HepG2 (cell line): Measurements from ENCODE around the gene CASKIN2. TPM values are rescaled to one million over a fixed set of nuclear protein-coding genes. Genes with fewer than 3 reads are reported as not detected.

Experiments
- BCL6 ChIP-seq: IDR thresholded peaks from 2 replicates; pipeline ENCODE4 v1.6.1; 2016; ENCODE audit warnings: missing genetic modification reagents, missing compliant biosample characterization
- DNMT1 ChIP-seq: sonication (generic); formaldehyde crosslinking; IDR thresholded peaks from 2 replicates; pipeline ENCODE4 v1.5.1; 2020; ENCODE audit warnings: mild to moderate bottlenecking, missing genetic modification reagents
- FOXM1 ChIP-seq: sonication (generic); formaldehyde crosslinking; IDR thresholded peaks from 2 replicates; pipeline ENCODE4 v1.5.0; 2020; ENCODE audit warnings: missing genetic modification reagents
- FOXP1 ChIP-seq, 2 experiments: fragments of 450-650 bp in 1 of 2; IDR thresholded peaks; 2 replicates each; pipeline ENCODE4 v1.6.1; 2017 to 2018; ENCODE audit warnings: antibody characterized with exemption in 1 of 2
- HDAC1 ChIP-seq: sonication (generic); formaldehyde crosslinking; IDR thresholded peaks from 2 replicates; pipeline ENCODE4 v1.5.1; 2020; ENCODE audit warnings: mild to moderate bottlenecking, missing genetic modification reagents
- KAT2B ChIP-seq: fragments of 150-350 bp; IDR thresholded peaks from 2 replicates; pipeline ENCODE4 v1.6.1; 2014; ENCODE audit warnings: low read depth, low read length, borderline replicate concordance
- KDM2A ChIP-seq: sonication (generic); formaldehyde crosslinking; IDR thresholded peaks from 2 replicates; pipeline ENCODE4 v1.4.0; 2020; ENCODE audit warnings: low read depth, missing genetic modification reagents, borderline replicate concordance
- MIER2 ChIP-seq: IDR thresholded peaks from 2 replicates; pipeline ENCODE4 v1.6.1; 2016; ENCODE audit warnings: missing biosample characterization, missing genetic modification reagents
- NFIB ChIP-seq: sonication (generic); formaldehyde crosslinking; IDR thresholded peaks from 2 replicates; pipeline ENCODE4 v1.9.0; 2021; ENCODE audit warnings: missing genetic modification reagents, mild to moderate bottlenecking, borderline replicate concordance
- RNF2 ChIP-seq: fragments of 450-650 bp; conservative IDR thresholded peaks from 2 replicates; pipeline ENCODE4 v1.6.1; 2016; ENCODE audit warnings: low read depth
- ZBTB7B ChIP-seq: sonication (generic); formaldehyde crosslinking; IDR thresholded peaks from 2 replicates; pipeline ENCODE4 v1.4.0; 2020; ENCODE audit warnings: missing genetic modification reagents
- ZFX ChIP-seq: sonication (generic); formaldehyde crosslinking; IDR thresholded peaks from 2 replicates; pipeline ENCODE4 v1.4.0; 2020; ENCODE audit warnings: mild to moderate bottlenecking, low read depth, missing genetic modification reagents, moderate library complexity
- ZNF235 ChIP-seq: sonication (generic); formaldehyde crosslinking; IDR thresholded peaks from 2 replicates; pipeline ENCODE4 v1.8.1; 2023; ENCODE audit warnings: mild to moderate bottlenecking, missing genetic modification reagents, borderline replicate concordance
- ZNF598 ChIP-seq: sonication (generic); formaldehyde crosslinking; IDR thresholded peaks from 2 replicates; pipeline ENCODE4 v1.5.1; 2020; ENCODE audit warnings: mild to moderate bottlenecking, missing genetic modification reagents, borderline replicate concordance
- ZNF7 ChIP-seq: IDR thresholded peaks from 2 replicates; pipeline ENCODE4 v1.6.1; 2016; ENCODE audit warnings: missing biosample characterization, missing genetic modification reagents
- polyA plus RNA-seq, 8 experiments: library from polyadenylated mRNA; depleted of rRNA in 3 of 8; stranded (reverse) in 7 of 8; unstranded in 1 of 8; fragments of >200 nt; fragmentation: Illumina TruSeq in 4 of 8; extraction: Trizol in 4 of 8; gene quantifications; 2 replicates each; pipeline versions ENCODE4 v1.2.1 to v1.2.3, GENCODE V29; 2011 to 2016; ENCODE audit warnings: low read depth in 4 of 8, missing spikeins in 1 of 8, mixed read lengths in 1 of 8; ENCODE audit not compliant: insufficient read depth in 1 of 8
- total RNA-seq, 5 experiments: library from RNA; depleted of rRNA; stranded (reverse); fragments of >200 nt; fragmentation: Illumina TruSeq; extraction: Trizol; gene quantifications; 2 replicates each; pipeline ENCODE4 v1.2.3, GENCODE V29; 2016; ENCODE audit warnings: low read depth in 1 of 5
- TF ChIP-seq, protein P1 (sequence below): sonication (generic); formaldehyde crosslinking; IDR thresholded peaks from 2 replicates; pipeline ENCODE4 v1.4.0; 2020; ENCODE audit warnings: missing genetic modification reagents, mild to moderate bottlenecking, borderline replicate concordance
- TF ChIP-seq, protein P2 (sequence below): sonication (generic); formaldehyde crosslinking; IDR thresholded peaks from 2 replicates; pipeline ENCODE4 v1.5.1; 2020; ENCODE audit warnings: mild to moderate bottlenecking, missing genetic modification reagents, moderate library complexity
- TF ChIP-seq, protein P3 (sequence below), 2 experiments: sonication (generic) in 1 of 2; formaldehyde crosslinking in 1 of 2; IDR thresholded peaks; 2 replicates each; pipeline versions ENCODE4 v1.5.1 to v1.6.1; 2011 to 2020; ENCODE audit warnings: borderline replicate concordance in 1 of 2, low read depth in 1 of 2, low read length in 1 of 2, mild to moderate bottlenecking in 1 of 2, missing genetic modification reagents in 1 of 2, moderate library complexity in 1 of 2
- TF ChIP-seq, protein P4 (sequence below): sonication (generic); formaldehyde crosslinking; IDR thresholded peaks from 2 replicates; pipeline ENCODE4 v1.9.0; 2022; ENCODE audit warnings: missing genetic modification reagents, mild to moderate bottlenecking, borderline replicate concordance

The CASKIN2 gene
- total and polyA plus RNA-seq, 2 of the 13 experiments (the other 11 are each of a cell fraction or from before 2014, with no cell fraction given): 5.2 to 7.8 TPM

DNA sequence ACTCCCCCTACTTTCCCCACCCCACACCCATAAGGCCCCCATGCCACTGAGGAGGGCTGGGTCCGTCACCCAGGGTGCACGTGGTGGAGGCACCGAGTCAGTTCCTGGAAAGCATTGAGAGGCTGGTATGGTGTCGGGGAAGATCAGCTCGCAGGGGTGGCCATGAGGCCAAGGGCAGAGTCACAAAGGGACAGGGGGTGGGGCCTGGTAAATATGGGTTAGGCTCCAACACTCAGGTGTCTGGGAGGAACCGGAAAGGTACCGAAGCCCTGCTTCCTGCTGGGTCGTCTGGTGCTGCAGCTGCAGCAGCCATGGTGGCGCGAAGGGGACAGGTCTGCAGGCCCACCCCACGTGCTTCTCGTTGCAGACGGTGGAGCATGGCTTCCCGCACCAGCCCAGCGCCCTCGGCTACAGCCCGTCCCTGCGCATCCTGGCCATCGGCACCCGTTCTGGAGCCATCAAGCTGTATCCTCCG is 40.4 kb upstream of the CASKIN2 start (continued):
- TF ChIP-seq, protein P1, sequence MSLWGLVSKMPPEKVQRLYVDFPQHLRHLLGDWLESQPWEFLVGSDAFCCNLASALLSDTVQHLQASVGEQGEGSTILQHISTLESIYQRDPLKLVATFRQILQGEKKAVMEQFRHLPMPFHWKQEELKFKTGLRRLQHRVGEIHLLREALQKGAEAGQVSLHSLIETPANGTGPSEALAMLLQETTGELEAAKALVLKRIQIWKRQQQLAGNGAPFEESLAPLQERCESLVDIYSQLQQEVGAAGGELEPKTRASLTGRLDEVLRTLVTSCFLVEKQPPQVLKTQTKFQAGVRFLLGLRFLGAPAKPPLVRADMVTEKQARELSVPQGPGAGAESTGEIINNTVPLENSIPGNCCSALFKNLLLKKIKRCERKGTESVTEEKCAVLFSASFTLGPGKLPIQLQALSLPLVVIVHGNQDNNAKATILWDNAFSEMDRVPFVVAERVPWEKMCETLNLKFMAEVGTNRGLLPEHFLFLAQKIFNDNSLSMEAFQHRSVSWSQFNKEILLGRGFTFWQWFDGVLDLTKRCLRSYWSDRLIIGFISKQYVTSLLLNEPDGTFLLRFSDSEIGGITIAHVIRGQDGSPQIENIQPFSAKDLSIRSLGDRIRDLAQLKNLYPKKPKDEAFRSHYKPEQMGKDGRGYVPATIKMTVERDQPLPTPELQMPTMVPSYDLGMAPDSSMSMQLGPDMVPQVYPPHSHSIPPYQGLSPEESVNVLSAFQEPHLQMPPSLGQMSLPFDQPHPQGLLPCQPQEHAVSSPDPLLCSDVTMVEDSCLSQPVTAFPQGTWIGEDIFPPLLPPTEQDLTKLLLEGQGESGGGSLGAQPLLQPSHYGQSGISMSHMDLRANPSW (CRISPR knock-in tag): no peak
- TF ChIP-seq ZNF235 (CRISPR knock-in tag) (no peak), BCL6 (peak; percentile 100), ZNF598 (CRISPR knock-in tag) (0 out of 2 replicates have a peak, but pooled peaks have one; percentile 16), ZFX (CRISPR knock-in tag) (0 out of 2 replicates have a peak, but pooled peaks have one; percentile 11), FOXM1 (no peak), RNF2 (no peak), KAT2B (no peak), NFIB (CRISPR knock-in tag) (no peak), DNMT1 (CRISPR knock-in tag) (0 out of 2 replicates have a peak, but pooled peaks have one; percentile 20), ZNF7 (CRISPR knock-in tag) (no peak), KDM2A (CRISPR knock-in tag) (peak; percentile 23; the same call in 1 of the 2 replicates), FOXP1 (IDR thresholded peaks at IDR 0.05) (no peak), FOXP1 (CRISPR knock-in tag; IDR thresholded peaks at IDR 0.05) (peak; percentile 19; the same call in 1 of the 2 replicates), HDAC1 (CRISPR knock-in tag) (no peak), MIER2 (CRISPR knock-in tag) (no peak), ZBTB7B (CRISPR knock-in tag) (0 out of 2 replicates have a peak, but pooled peaks have one; percentile 27)
- TF ChIP-seq, protein P2, sequence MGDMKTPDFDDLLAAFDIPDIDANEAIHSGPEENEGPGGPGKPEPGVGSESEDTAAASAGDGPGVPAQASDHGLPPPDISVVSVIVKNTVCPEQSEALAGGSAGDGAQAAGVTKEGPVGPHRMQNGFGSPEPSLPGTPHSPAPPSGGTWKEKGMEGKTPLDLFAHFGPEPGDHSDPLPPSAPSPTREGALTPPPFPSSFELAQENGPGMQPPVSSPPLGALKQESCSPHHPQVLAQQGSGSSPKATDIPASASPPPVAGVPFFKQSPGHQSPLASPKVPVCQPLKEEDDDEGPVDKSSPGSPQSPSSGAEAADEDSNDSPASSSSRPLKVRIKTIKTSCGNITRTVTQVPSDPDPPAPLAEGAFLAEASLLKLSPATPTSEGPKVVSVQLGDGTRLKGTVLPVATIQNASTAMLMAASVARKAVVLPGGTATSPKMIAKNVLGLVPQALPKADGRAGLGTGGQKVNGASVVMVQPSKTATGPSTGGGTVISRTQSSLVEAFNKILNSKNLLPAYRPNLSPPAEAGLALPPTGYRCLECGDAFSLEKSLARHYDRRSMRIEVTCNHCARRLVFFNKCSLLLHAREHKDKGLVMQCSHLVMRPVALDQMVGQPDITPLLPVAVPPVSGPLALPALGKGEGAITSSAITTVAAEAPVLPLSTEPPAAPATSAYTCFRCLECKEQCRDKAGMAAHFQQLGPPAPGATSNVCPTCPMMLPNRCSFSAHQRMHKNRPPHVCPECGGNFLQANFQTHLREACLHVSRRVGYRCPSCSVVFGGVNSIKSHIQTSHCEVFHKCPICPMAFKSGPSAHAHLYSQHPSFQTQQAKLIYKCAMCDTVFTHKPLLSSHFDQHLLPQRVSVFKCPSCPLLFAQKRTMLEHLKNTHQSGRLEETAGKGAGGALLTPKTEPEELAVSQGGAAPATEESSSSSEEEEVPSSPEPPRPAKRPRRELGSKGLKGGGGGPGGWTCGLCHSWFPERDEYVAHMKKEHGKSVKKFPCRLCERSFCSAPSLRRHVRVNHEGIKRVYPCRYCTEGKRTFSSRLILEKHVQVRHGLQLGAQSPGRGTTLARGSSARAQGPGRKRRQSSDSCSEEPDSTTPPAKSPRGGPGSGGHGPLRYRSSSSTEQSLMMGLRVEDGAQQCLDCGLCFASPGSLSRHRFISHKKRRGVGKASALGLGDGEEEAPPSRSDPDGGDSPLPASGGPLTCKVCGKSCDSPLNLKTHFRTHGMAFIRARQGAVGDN (CRISPR knock-in tag): peak; percentile 72
- TF ChIP-seq, protein P3, sequence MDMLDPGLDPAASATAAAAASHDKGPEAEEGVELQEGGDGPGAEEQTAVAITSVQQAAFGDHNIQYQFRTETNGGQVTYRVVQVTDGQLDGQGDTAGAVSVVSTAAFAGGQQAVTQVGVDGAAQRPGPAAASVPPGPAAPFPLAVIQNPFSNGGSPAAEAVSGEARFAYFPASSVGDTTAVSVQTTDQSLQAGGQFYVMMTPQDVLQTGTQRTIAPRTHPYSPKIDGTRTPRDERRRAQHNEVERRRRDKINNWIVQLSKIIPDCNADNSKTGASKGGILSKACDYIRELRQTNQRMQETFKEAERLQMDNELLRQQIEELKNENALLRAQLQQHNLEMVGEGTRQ (IDR thresholded peaks at IDR 0.05; ENCODE audit: low read depth, low read length): no peak
- TF ChIP-seq, protein P3 (CRISPR knock-in tag; IDR thresholded peaks at IDR 0.05; ENCODE audit: borderline replicate concordance): no peak
- TF ChIP-seq, protein P4, sequence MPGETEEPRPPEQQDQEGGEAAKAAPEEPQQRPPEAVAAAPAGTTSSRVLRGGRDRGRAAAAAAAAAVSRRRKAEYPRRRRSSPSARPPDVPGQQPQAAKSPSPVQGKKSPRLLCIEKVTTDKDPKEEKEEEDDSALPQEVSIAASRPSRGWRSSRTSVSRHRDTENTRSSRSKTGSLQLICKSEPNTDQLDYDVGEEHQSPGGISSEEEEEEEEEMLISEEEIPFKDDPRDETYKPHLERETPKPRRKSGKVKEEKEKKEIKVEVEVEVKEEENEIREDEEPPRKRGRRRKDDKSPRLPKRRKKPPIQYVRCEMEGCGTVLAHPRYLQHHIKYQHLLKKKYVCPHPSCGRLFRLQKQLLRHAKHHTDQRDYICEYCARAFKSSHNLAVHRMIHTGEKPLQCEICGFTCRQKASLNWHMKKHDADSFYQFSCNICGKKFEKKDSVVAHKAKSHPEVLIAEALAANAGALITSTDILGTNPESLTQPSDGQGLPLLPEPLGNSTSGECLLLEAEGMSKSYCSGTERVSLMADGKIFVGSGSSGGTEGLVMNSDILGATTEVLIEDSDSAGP (CRISPR knock-in tag): peak; percentile 31; the same call in 1 of the 2 replicates
